Fibroblast of skin of right biceps (primary cell): ENCODE results near the gene ARL6IP4.
A peak's percentile ranks its signal among the peaks of the same experiment; 100 is the strongest.

ENCODE experiments used
- DNase-seq: peaks from one replicate; pipeline ENCODE4 v3.0.0-alpha.2; 2013

ARL6IP4 gene

DNA sequence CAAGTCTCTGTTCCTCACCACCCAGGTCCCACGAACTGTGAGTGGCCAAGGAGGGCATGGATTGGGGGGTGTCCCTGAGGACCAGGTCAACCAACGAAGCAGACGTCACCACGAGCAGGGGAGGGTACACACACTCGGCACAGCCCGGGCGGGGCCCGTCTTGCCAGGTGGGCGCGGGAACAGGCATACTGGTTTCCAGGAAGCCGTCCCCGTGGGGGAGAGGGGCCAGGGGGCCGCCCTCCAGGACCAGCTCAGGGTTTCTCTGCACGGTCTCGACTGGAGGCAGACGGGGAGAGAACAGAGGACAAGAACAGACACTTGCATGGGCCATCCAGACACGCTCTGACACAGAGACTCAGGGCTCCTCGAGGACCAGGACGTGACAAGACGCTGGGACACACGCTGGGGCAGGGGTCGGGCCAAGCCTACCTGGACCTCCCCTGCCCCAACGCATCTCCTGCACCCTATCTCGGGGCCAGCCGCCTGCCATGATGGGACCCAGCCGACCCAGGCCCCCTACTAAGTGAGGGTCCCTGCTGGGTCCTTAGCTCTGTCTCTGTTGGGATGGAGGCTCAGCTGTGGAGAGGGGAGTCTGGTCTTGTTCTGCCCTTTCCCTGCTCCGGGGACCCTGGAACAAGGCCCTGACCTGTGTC is 11.3 kb downstream of the ARL6IP4 start:
- no peak for DNase-seq

DNA sequence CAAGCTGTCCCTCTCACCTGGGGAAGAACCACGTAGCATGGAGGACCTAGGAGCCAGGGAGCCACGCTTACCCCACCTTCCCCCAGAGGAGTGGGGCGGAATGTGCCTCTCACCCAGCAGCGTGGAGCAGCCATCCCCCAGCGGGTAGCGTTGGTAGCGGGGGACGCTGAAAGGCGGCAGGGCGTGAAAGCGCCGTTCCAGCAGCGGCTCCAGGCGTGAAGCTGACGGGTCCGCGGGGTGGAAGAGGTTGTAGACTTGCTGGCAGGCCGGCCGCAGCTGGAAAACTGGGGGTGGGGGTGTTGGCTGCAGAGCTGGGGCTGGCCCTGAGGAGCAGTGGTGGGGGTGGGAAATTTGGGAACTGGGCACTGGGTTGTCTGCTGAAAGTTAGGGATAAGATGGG is 11.9 kb downstream of the ARL6IP4 start:
- DNase-seq: no peak

DNA sequence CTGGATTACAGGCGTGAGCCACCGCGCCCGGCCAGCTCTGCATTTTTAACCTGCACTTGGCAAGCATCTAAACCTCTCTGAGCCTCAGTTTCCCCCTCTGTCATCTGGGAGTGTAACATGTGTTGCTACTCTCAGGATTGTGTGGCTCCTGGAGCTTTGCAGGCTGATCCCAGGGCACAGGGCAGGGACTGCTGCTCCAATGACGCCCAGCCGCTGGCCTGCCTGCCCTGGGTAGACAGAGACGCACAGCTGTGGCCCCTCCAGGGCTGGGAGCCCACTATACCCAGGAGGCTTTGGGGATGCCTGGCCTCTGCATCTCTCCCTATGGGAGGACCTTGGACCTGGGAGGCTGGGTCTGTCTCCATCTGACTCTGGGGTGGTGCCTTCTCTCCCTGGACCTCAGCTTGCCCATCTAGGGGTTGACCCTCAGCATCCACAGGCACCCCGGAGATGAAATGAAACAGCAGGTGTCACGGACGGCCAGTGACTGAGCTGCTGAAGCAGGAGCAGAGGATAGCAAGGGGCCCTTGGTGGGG is 13.7 kb downstream of the ARL6IP4 start:
- no peak for DNase-seq

DNA sequence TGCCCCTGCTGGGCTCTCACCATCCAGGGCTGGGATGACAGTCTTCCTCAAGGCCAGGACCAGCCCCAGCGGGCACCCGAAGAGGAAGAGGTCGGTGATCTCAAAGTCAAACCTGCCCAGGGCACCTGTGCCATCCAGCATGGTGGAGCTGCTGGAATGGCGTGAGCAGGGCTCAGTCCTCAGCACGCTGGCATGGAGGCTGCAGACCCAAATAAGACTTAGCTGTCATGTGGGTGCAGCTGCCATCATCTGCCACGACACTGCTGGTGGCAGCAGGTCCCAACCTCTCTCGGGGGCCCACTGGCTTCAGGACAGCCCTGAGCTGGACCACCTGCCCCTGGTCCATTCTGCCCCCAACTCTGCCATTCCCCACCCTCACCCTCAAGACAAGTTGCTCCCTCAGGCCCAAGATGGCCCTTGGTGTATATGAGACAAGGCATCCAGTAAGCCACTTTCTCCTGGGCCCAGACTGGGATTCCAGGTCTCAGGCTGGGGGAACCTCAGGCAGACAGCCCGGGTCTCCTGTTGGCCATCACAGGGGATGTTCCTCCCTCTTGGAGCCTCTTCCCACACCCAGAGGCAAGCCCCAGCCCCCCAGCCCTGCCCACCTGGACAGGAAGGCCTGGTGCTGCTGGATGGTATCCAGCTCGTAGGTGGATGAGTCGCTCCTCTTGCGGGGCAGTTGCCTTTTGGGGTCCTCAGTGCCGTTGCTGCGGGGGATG is 14.5 kb downstream of the ARL6IP4 start:
- DNase-seq: no peak

DNA sequence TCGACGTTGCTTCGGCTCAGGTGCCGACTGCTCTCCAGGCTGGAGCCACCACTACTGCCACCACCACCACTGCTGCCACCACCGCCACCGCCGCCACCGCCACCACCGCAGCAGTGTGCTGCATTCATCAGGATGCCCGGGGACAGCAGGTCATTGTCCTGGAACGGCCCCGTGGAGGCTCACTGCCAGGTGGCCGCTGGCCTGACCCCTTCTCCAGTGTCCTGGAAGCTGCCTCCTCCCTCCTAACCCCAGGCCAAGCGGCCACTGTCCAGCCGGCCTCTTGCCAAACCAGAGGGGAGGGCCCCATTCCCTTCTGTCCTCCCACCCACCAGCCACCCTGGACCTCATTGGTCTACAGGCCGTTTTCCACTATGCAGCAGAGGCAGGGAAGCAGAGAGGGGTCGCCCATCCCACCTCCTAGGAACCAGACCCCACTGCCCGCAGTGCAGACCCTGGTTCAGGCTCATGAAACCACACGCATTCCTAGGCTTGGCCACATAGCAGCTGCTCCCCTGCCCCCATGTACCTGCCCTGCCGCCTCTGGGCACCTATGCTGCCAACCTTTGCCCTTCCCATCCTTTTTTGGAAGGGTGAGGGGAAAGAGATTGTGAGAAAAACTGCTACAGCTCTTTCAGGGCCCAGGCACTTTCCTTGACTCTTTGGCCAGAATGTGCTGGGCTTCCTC is 15.2 kb downstream of the ARL6IP4 start:
- DNase-seq: no peak

DNA sequence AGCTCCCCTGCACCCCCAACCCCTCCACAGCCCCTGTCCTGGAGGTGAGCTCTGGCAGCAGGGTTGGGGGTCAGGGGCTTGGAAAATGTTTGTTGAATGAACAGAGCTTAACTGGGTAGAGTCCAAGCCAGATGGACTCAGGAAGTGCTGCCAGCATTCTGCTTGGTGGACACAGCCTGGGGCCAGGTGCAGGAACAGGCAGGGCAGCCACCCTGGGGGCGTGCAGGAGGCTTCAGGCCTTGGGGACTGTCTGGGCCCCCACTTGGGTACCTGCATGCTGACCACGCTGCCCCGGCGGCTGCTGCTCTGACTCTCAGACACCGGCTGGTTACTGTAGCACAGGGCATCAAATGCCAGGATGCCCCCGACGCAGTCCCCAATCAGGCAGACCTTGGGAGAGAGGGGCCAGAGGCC is 15.7 kb downstream of the ARL6IP4 start:
- no peak for DNase-seq

DNA sequence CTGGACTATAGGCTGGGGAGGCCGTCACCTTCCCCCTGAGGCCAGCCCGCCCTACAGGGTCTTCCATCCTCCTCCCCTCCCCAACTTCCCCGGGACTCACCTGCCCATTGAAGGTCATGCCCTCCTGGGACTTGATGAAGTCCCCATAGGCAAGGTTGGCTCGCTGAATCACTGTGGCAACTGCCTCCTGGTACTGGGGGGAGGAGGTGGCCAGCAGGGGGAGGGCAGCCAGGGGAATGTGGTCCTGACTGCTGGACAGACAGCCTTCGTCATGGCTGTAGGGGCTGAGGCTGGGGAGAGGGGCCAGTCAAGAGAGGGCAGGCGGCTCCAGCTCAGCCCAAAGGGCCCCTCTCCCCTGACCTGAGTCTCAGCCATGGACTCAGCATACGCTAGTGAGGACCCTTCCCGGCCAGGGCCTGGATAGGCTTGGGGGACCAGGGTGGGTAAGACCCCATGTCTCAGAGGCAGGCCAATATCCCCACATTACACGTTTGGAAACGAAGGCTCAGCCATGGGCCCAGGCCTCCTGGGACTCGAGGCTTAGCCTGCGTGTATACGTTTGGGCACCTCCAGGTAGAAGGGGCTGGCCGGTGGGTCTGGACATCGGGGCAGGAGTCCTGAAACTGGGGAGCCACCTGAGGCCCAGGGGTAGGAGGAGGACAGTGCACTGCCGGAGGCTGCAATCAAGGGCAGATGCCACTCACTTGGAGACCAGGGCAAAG is 16.3 kb downstream of the ARL6IP4 start:
- DNase-seq: no peak

DNA sequence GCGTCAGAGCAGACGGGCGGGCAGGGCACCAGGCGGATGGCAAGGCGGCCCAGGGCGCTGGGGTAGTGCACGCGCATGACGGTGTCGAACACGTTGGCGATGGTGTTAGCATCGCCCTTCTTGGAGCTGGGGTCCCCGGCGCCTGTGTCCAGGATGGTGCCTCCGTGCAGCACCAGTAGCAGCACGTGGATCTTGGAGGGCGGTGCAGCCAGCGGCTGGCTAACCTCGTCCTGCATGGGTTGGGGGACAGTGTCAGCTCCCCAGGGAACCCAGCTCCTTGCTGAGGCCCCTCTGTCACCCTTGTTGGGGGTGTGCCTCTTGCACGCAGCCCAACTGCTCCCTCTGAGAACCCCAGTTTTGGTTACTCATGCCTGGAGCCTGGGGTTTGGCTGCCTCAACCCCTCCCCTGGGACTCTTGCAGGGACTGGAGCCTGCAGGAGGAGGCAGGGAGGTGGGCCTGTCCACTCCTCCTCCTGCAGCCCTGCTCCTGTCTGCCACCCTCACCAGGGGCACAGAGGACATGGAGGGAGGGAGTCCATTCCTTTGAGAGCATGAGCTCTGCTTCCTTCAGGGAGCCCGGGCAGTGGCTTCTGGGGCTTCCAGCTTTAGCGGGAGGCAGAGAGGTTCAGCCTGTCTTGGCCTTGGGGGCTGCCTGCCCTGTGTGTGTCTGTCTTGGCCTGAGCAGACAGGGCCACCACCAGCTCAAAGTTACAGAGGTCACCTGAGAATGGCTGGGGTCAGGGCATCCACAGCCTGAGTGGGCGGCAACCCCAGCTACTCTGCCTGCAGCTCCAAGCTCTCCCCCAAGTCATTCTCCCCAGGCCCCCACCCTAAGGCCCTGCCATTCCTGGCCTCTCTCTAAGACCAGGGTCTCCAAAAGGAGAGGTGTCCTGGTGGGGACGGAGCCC is 17.1 kb downstream of the ARL6IP4 start:
- DNase-seq: no peak

DNA sequence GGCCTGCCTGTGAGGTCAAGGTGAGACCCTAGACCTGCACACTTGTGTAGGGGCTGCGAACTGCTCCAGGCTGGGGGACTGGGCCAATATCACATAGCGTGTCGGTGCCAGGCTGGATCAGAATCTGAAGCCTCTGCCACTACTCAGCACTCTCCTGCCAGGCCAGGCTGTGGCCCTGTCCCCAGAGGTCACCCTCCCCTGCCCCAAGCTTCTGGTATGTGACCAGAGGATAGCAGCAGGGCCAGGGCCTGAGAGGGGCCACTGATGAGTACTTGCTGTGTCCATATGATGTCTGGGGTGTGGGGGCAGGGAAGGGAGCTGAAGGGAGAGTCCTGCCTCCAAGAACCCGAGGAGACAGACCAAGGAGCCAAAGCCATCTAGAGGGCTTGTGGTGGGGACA is 17.8 kb downstream of the ARL6IP4 start:
- no peak for DNase-seq

DNA sequence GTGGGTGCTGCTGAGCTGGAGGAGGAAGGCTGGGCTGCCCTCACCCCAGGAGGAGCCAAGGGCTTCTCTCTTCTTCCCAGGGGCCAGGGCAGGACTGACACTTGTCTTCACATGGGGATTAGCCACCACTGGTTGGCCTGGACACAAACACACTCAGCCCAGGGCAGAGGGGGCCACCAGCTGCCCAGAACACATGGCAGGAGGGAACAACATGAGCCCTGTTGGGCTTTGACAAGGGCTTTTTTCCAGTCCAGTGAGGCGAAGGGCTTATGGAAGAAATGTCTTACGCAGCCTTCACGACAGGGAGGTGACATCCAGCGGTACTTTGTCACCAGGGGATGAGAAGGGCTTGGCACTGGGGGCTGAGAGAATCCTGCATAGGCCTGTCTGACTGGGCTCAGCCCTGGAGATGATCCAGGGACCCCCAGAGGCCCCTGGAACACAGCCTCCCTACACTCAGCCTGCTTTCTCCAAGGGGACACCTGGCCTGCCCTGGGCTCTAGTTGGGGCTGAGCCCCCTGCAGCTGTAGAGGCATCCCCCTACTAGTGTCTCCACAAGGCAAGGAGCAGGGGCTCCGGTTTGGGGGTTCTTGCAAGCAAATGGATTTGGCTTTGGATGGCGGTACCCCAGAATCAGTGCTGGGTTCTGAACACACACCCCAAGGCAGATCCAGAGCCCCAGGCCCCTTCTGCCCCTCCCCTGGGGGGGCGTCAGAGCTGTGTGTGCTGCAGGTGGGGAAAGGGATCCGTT is 18.9 kb downstream of the ARL6IP4 start:
- no peak for DNase-seq

DNA sequence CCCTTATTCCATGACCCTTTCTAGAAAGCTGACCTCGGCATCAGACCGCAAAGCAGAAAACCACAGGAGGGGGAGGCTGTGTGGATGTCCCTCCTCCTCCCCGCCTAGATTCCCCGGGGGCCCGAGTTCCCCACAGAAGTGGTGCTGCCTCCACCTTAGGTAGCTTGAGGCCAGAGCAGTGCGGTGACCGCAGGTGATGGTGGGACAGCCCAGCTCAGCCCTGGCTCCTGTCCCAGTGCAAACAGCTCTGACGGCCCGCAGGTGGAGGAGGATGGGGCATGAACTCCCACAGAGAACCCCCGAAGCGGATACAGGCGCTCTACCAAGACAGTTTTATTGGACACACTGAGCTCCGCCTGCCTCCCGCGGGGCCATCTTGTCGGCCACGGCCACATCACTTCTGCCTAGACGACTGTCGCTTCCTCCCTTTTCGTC is 19.5 kb downstream of the ARL6IP4 start:
- DNase-seq: no peak

DNA sequence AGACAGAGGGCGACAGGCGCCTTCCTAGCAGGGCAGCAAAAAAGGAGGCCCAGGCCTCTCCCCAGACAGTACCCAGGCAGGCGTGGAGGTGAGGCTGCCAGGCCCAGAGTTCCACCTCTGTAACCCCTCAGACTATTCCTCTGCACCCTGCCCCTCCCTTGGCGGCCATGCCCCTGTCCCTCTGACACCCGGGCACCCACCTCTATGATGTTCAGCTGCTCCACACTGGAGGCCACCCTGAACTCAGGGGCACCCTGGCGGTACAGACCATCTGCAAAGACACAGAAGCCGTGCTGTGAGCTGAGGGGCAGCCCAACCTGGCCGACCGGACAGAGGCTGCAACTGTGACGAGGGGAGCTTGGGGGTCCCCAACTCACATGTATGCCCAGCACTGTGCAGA is 20.1 kb downstream of the ARL6IP4 start:
- no peak for DNase-seq

DNA sequence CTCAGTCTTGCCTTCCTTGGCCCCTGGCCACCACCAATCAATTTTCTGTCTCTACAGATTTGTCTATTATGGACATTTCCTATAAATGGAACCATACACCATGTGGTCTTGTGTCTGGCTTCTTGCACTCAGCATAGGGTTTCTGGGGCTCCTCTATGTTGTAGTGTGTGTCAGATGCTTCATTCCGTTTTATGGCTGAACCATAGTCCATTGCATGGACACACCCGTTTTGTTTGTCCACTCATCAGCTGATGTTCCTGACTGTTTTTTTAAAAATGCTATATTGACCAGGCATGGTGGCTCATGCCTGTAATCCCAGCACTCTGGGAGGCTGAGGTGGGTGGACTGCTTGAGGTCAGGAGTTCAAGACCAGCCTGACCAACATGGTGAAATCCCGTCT is 21.0 kb downstream of the ARL6IP4 start:
- no peak for DNase-seq

DNA sequence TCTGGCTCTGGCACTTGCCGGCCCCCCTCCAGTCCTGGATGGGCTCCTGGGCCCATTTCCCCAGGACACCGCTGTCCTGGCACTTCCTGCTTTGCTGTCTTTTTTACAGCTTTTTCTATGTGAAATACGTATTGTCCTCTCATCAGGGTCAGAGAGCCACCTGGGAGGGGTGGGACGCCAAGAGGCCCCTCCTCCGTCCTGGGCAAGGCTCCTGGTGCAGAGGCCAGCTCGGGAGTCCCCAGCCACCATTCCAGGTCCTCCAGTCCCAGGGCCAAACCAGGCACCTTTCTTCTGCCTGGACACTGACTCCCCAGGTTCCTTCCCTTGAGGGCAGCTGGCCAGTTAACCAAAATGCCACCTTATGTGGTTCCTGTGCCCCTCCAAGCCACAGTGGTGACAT is 22.8 kb downstream of the ARL6IP4 start:
- DNase-seq: no peak

DNA sequence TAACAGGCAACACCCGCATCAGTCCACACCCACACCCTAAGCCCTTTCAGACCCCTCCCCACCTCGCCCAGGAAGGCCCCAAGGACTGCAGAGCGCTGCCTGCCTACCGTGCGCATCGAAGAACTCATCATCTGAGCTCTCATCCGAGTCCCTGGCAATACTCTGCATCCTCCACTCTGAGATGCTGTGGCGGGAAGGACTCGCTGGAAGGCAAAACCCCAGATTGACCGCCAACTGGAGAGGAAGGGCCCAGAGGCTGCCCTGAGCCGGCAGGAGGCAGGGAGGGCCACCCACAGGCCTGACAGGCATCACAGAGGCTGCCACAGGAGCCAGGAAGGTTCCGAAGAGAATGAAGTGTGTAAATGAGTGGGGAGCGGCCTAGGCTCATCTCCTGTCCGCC is 23.8 kb downstream of the ARL6IP4 start:
- DNase-seq: no peak

DNA sequence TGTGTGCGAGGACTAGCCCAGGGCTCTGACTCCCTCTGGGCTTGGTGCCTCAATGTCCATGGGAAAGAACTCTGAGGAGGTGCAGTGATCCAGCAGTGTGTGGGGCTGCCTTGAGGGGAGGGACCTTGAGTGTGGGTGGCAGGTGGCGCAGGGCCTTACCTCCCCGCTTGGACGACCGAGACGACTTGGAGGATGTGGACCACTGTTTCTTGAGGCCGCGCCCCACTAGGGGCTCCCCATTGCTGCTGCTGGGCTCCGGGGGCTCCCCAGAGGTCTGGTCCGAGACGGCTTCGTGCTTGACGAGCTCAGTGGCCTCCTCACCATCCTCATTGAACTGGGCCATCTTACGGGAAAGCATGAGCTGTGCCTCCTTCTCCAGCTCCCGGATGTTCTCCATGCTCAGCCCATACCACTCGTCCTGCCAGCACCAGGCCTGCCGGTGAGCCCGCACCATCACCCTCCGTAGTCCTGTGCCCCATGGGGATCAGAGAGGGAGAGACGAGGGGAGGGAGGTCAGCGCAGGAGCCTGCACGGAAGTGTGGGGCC is 24.7 kb downstream of the ARL6IP4 start:
- DNase-seq: no peak

DNA sequence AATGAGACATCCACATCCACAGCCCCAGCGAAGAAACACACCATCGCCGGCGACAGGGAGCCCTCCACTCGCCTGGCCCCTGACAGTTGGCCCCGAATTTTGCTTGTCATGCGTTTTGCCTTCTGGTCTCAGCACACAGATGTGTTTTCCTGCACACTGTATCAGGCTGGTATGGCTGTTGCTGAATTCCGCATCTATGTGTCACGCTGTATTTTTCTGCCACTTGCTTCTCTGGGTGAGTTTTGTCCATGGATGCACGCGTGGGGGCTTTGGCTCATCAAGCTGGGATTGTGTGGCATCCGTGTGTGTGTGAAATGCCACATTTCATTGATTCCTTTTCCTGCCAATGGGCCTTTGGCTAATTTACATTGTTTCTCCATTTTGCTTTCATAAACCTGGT is 26.5 kb downstream of the ARL6IP4 start:
- peak; percentile 30 for DNase-seq

DNA sequence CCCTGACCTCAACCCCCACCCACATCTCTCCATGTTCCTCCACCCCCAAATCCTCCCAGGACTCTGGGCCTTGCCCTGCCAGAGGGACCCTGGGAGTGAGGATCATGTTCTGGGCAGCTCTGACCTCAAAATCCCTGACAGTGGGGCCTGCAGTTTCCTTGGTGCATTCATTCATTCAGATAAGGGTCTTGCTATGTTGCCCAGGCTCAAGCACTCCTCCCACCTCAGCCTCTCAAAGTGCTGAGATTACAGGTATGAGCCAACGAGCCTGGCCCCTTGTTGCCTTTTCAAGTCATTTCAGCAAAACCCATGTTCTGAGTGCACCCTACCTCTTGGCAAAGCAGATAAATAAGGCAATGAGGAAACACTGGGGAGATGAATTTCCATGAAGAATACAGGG is 29.6 kb downstream of the ARL6IP4 start:
- DNase-seq: no peak

DNA sequence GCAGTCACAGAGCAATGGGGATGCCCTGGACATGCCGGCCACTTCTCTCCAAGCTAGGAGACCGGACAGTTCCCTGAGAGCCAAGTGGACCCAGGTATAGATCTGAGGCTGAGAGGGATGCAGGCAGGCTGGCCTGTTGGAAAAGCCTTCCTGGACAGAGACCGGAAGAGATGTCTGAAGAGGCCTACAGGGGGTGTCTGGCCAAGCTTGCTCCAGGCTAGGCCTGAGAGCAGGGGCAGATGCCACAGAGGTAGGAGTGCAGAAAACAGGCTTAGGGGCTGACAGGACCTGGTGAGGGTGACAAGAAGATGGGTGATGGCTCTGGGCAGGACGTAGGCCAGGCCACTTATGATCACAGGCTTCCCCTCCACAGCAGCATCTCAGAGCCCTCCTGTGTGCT is 30.2 kb downstream of the ARL6IP4 start:
- DNase-seq: no peak

DNA sequence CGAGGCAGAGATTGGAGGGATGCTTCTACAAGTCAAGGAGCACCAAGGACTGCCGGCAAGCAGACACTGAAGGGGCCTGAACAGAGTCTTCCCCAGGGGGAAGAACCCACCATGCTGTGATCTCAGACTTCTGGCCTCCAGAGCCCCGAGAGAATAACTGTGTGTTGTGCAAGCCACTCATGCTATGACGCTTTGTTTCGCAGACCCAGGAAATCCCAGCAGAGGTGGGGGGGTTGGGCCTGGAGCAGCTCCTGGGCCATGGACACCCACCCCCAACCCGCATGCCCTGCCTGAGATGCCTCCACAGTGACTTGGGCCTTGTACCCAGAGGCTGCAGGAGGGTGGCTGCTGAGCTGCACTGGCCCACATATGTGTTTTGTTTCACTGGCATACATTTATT is 31.2 kb downstream of the ARL6IP4 start:
- peak; percentile 7 for DNase-seq
